Activated gamma-delta T cell treated with Interleukin-2 at 50 U/mL for 16 hours (primary cell): ENCODE results near the gene SMARCA4.
"Not testable (repeated sequence)": the region's sequence is repeated elsewhere in the genome, so short reads cannot be mapped to it uniquely, and the experiment has no call there.

Experiments
- DNase-seq: peaks from one replicate; pipeline ENCODE4 v3.0.0-alpha.2; 2020

SMARCA4 gene

DNA sequence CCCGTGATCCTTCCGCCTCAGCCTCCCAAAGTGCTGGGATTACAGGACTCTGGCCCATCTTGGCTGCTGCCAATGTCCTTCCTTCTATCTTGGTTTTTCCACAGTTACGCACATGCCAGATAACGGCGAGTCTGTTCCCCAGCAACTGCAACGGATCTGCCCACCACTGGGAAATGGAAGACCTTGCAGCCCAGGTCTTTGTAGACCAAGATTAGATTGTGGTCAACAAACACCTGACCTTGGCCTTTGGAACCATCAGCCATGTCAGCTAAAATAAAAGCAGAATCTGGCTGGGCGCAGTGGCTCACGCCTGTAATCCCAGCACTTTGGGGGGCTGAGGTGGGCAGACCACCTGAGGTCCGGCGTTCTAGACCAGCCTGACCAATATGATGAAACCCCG is 118.1 kb downstream of the SMARCA4 start:
- no peak for DNase-seq

DNA sequence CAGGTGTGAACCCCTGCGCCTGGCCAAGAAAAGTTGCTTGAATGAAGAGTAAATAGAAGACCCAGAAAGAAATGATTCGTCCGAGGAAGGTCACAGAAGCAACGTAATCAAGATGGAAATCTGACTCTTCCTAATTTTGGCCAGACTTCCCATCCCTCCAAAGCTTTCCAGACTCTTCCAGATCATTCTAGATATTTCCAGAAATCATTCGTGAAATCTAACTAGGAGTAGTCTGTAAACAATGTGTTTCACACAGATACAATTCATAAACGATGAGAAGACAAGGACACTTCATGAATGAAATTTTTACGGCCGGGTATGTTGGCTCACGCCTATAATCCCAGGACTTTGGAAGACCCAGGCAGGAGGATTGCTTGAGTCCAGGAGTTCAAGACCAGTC is 119.2 kb downstream of the SMARCA4 start:
- no peak for DNase-seq

DNA sequence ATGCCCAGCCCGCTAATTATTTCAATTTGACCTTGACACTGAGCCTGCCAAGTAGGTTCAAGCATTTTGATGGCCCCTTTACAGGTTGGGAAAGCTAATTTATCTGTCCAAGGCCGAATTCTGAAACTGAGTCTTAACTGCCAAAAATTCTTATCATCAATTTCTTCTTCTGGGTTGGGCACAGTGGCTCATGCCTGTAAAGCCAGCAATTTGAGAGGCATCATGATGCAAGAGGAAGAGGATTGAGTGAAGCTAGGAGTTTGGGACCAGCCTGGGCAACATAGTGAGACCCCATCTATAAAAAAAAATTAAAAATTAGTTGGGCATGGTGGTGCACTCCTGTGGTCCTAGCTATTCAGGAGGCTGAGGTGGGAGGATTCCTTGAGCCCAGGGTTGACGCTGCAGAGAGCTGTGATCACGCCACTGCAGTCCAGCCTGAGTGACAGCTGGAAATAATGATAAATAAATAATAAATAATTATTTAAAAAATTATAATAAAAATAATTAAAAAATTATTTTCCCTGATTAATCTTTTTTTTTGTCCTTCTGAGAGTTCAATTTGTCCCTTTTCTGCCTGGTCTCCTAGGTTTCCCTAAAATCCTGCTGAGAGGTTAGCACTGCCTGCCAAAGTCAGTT is 127.2 kb downstream of the SMARCA4 start:
- no peak for DNase-seq

DNA sequence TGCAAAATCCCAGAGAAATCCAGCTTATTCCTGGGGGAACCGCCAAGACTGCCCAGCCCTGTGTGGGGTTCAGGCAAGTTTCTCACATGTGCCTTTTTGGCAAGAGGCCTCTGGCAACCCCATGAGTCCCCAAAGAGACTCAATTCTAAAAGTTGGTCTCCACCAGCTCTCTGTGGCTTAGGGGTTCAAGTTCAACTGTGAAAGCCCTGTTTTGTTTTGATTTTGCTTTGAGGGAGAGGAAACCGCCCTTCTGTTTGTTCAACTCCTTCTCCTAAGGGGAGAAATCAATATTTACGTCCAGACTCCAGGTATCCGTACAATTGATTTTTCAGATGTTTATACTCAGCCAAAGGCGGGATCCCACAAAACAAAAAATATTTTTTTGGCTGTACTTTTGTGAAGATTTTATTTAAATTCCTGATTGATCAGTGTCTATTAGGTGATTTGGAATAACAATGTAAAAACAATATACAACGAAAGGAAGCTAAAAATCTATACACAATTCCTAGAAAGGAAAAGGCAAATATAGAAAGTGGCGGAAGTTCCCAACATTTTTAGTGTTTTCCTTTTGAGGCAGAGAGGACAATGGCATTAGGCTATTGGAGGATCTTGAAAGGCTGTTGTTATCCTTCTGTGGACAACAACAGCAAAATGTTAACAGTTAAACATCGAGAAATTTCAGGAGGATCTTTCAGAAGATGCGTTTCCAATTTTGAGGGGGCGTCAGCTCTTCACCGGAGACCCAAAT is 127.8 kb downstream of the SMARCA4 start:
- DNase-seq = no peak

DNA sequence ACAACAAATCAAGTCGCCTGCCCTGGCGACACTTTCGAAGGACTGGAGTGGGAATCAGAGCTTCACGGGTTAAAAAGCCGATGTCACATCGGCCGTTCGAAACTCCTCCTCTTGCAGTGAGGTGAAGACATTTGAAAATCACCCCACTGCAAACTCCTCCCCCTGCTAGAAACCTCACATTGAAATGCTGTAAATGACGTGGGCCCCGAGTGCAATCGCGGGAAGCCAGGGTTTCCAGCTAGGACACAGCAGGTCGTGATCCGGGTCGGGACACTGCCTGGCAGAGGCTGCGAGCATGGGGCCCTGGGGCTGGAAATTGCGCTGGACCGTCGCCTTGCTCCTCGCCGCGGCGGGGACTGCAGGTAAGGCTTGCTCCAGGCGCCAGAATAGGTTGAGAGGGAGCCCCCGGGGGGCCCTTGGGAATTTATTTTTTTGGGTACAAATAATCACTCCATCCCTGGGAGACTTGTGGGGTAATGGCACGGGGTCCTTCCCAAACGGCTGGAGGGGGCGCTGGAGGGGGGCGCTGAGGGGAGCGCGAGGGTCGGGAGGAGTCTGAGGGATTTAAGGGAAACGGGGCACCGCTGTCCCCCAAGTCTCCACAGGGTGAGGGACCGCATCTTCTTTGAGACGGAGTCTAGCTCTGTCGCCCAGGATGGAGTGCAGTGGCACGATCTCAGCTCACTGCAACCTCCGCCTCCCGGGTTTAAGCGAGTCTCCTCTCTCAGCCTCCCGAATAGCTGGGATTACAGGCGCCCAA is 128.6 kb downstream of the SMARCA4 start, which contains the start of gene LDLR:
Gene LDLR (plus strand): TSS at position 210 of the 760 bp plus-strand sequence. CDS start 86 bp downstream, at position 296.
- peak; percentile 69 for DNase-seq

DNA sequence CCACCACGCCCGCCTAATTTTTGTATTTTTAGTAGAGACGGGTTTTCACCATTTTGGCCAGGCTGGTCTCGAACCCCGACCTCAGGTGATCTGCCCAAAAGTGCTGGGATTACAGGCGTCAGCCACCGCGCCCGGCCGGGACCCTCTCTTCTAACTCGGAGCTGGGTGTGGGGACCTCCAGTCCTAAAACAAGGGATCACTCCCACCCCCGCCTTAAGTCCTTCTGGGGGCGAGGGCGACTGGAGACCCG is 129.1 kb downstream of the SMARCA4 start:
- DNase-seq = not testable (repeated sequence)

DNA sequence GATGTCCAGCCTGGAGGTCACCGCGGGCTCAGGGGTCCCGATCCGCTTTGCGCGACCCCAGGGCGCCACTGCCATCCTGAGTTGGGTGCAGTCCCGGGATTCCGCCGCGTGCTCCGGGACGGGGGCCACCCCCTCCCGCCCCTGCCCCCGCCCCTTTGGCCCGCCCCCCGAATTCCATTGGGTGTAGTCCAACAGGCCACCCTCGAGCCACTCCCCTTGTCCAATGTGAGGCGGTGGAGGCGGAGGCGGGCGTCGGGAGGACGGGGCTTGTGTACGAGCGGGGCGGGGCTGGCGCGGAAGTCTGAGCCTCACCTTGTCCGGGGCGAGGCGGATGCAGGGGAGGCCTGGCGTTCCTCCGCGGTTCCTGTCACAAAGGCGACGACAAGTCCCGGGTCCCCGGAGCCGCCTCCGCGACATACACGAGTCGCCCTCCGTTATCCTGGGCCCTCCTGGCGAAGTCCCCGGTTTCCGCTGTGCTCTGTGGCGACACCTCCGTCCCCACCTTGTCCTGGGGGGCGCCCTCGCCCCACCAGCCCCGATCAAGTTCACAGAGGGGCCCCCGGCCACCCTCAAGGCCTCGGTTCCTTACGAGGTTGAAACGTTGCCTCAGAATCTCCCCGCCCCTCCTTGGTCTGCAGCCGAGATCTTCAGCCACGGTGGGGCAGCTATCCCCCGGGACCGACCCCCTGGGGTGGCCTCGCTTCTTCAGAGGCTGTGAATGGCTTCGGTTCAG is 129.6 kb downstream of the SMARCA4 start:
- DNase-seq = peak; percentile 98

DNA sequence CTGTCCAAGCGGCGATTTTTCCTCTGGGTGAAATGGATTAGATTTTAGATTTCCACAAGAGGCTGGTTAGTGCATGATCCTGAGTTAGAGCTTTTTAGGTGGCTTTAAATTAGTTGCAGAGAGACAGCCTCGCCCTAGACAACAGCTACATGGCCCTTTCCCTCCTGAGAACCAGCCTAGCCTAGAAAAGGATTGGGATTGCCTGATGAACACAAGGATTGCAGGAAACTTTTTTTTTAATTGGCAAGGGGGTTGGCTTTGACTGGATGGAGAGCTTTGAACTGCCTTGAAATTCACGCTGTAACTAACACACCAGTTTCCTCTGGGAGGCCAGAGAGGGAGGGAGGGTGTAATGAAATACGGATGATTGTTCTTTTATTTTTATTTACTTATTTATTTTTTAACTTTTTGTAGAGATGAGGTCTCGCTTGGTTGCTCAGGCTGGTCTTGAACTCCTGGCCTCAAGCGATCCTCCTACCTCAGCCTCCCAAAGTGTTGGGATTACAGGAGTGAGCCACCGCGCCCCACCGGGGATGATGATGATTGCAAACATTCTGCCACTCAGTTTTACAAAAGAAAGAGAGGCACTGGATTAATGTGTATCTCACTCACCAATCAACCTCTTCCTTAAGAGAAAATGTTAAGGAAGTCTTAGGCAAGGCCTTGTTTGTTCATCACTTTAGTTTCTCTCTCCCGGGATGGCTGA is 130.3 kb downstream of the SMARCA4 start:
- DNase-seq = no peak

DNA sequence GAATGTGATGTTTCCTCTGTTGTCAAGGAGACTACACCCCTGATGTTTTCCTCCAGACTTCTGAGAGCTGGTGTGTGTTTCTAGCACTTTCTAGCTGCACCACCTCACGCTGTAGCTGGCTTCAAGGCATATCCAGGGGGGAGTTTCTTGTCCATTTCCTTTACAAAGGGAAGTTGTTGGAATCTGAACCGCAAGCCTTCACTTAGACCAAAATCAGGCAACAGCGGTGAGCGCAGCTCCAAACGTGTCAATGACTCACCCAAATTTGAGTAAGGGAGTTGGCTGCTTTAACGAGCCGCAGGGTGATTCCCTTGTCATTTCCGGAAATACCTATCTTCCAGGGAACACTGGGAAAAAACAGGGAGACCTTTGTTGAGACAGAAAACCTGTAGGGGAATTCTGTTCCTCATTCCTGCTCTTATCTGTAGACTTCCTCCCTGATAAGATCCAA is 130.9 kb downstream of the SMARCA4 start:
- peak; percentile 46 for DNase-seq

DNA sequence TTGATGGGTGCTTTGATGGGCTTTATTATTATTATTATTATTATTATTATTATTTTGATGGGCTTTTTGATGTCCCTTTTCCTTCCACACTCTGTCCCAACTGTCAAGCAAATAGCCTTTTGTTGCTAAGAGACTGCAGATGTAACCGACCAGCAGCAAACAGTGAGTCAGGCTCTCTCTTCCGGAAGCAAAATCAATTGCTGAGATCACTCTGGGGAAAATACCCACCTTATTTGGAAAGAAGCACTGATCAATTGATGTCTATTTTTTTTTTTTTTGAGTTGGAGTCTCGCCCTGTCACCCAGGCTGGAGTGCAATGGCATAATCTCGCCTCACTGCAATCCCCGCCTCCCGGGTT is 131.3 kb downstream of the SMARCA4 start:
- no peak for DNase-seq

DNA sequence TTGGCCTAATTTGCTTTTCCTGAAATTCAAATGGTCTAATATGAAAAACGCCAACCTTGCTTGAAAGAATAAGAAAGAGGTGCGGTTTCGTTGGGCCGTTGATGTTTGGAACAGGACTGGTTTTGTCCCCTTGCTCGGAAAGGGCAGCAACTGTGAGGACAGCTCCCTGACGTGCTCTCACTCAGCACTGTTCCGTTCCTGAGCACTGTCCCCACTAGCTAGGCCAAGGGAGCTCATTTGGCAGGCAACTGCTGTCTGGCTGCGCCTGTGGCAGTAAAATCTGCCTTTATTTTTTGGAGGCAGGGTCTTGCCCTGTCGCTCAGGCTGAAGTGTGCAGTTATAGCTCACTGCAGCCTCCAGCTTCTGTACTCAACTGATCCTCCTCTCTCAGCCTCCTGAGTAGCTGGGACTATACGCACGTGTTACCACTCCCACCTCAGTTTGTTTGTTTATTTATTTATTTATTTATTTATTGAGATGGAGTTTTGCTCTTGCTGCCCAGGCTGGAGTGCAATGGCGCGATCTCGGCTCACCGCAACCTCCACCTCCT is 132.9 kb downstream of the SMARCA4 start:
- no peak for DNase-seq

DNA sequence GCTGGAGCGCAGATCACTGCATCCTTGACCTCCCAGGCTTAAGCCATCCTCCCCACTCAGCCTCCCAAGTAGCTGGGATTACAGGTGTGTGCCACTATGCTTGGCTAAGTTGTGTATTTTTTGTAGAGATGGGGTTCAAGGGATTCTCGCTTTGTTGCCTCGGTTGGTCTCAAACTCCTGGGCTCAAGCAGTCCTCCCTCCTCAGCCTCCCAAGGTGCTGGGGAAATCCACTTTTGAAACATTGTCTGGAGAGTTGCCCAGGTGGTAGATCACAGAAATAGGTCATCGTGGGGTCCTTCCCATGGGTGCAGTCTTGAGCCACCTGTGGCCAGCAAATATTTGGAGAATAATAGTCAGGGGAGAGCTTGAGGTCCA is 133.7 kb downstream of the SMARCA4 start:
- DNase-seq = no peak

DNA sequence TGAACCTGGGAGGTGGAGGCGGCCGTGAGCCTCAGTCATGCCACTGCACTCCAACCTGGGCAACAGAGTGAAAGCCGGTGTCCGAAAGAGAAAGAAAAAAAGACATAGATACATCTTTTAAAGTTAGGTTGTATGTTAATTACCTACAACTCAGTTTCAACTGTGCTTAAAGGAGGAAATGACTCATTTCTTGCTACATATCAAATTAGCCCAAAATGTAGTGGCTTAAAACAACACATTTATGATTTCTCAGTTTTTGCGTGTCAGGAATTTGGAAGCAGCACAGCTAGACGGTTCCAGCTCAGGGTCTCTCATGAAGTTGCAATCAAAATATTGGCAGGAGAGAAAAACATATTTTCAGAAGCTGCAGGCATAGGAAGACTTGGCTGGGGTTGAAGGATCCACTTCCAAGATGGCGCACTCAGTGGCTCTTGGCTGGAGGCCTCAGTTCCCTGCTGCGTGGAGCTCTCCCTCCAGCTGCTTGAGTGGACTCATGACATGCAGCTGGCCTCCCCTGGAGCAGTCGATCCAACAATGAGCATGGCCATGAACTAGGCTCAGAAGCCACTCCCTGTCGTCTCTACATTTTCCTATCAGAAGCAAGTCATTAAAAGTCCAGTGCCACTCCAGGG is 135.5 kb downstream of the SMARCA4 start:
- no peak for DNase-seq

DNA sequence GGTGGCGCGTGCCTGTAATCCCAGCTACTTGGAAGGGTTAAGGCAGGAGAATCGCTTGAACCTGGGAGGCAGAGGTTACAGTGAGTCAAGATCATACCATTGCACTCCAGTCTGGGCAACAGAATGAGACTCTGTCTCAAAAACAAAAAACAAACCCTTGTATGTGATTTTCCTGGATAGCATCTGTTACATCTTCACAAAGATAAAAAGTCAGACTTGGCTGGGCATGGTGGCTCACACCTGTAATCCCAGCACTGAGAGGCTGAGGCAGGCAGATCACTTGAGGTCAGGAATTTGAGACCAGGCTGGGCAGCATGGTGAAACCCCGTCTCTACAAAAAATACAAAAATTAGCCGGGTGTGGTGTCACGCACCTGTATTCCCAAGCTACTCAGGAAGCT is 136.5 kb downstream of the SMARCA4 start:
- not testable (repeated sequence) for DNase-seq

DNA sequence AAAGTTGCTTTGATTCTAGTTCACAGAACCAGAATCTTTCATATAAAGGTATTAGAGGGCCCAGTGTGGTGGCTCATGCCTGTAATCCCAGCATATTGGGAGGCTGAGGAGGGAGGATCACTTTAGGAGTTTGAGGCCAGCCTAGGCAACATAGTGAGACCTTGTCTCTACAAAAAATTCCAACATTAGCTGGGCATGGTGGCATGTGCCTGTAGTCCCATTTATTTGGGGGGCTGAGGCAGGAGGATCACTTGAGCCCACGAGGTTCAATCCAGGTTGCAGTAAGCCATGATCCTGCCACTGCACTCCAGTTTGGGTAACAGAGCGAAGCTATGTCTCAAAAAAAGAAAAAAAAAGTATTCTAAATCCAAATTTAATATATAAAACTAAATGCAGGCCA is 137.5 kb downstream of the SMARCA4 start:
- DNase-seq = no peak

DNA sequence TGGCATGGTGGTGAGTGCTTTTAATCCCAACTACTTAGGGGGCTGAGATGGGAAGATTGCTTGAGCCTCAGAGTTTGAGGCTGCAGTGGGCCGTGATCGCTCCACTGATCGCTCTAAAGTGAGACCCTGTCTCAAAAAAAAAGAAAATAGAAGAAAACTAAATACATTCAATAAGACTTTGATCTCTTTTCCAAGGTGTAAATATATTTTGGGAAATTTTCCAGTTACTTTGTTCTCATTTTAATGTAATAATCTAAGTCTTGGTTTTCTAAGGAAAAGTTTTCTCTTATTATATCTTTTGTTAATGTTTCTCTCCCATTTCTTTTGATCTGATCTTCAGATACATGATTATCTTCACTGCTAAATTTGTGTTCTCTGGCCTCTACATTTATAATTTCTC is 138.0 kb downstream of the SMARCA4 start:
- DNase-seq = no peak

DNA sequence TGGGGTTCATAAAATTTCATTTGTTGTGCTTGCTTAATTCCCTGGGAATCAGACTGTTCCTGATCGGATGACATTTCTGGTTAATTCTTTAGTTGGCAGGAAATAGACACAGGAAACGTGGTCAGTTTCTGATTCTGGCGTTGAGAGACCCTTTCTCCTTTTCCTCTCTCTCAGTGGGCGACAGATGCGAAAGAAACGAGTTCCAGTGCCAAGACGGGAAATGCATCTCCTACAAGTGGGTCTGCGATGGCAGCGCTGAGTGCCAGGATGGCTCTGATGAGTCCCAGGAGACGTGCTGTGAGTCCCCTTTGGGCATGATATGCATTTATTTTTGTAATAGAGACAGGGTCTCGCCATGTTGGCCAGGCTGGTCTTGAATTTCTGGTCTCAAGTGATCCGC is 139.2 kb downstream of the SMARCA4 start:
- DNase-seq = no peak

DNA sequence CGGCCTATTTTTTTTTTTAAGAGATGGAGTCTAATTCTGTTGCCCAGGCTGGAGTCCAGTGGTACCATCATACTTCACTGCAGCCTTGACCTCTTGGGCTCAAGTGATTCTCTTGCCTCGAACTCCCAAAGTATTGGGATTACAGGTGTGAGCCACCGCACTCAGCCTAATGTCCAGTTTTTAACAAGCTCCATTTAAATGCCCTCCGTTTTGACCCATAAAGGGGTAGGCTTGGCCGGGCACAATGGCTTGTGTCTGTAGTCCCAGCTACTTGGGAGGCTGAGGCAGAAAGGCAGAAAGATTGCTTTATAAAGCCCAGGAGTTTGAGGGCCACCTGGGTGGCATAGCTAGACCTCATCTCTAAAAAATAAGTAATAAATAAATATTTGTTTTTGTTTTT is 140.2 kb downstream of the SMARCA4 start:
- DNase-seq = no peak

DNA sequence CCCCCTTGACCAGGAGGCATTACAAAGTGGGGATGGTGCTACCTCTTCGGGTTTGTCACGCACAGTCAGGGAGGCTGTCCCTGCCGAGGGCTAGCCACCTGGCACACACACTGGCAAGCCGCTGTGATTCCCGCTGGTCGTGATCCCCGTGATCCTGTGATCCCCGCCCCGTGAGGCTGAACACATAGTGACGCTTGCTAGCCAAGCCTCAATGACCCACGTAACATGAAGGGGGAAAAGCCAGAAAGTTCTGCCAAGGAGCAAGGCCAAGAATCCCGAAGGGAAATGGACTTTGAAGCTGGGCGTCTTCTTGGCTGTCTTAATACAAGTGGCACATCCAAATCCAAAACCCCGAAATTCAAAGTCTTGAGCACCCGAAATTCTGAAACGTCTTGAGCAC is 142.1 kb downstream of the SMARCA4 start:
- DNase-seq = no peak

DNA sequence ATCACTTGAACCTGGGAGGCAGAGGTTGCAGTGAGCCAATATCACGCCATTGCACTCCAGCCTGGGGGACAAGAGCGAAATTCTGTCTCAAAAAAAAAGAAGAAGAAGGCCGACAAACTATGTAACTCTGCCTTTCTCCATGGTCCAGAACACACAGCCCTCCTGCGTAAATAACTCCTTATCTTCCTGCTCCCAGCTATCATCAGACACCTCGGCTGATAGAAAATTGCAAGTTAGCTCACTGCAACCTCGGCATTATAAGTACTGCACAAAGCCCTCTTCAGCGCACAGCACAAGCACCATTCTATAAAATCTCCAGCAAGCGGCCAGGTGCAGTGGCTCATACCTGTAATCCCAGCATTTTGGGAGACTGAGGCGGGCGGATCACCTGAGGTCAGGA is 142.8 kb downstream of the SMARCA4 start:
- not testable (repeated sequence) for DNase-seq

DNA sequence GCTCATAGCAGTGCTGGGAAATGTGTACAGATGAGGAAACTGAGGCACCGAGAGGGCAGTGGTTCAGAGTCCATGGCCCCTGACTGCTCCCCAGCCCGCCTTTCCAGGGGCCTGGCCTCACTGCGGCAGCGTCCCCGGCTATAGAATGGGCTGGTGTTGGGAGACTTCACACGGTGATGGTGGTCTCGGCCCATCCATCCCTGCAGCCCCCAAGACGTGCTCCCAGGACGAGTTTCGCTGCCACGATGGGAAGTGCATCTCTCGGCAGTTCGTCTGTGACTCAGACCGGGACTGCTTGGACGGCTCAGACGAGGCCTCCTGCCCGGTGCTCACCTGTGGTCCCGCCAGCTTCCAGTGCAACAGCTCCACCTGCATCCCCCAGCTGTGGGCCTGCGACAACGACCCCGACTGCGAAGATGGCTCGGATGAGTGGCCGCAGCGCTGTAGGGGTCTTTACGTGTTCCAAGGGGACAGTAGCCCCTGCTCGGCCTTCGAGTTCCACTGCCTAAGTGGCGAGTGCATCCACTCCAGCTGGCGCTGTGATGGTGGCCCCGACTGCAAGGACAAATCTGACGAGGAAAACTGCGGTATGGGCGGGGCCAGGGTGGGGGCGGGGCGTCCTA is 144.3 kb downstream of the SMARCA4 start:
- no peak for DNase-seq

DNA sequence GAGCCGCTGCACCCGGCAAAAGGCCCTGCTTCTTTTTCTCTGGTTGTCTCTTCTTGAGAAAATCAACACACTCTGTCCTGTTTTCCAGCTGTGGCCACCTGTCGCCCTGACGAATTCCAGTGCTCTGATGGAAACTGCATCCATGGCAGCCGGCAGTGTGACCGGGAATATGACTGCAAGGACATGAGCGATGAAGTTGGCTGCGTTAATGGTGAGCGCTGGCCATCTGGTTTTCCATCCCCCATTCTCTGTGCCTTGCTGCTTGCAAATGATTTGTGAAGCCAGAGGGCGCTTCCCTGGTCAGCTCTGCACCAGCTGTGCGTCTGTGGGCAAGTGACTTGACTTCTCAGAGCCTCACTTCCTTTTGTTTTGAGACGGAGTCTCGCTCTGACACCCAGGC is 145.6 kb downstream of the SMARCA4 start:
- DNase-seq = no peak
